ENCODE data around the gene C4orf33.

The C4orf33 gene

DNA sequence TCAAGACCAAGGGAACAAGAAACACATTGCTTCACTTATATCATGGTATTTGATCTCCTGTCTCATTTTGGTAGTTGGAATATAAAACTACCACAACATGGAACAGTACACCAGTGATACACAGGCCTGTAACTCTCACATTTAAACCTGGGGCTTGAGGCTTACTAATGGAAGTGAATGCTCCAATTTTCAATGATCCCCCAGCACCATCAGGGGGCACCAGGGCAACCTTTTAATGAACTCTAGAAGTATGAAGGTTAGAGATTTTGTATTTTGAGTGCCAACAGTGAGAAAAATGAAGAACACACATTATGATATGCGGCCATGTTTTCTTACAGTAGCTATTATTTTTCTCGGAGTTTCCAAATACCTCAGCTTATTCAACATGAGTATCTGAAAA lies 50.7 kb downstream of the C4orf33 start:
- WGBS, 2 experiments: 76 to 100% methylated on average over 2 of the region's 2 CpGs
- no peak overlapping the region for H3K27ac ChIP-seq (ENCODE audit: insufficient read depth, low read depth, low read length, poor library complexity, severe bottlenecking)
- H3K27me3 ChIP-seq (ENCODE audit: control insufficient read depth, insufficient read depth, low read length, poor library complexity, severe bottlenecking): no peaks in the 10 kb centered on the region
- H3K36me3 ChIP-seq (ENCODE audit: control insufficient read depth, insufficient read depth, low read length): no peaks in the 10 kb centered on the region
- H3K9me3 ChIP-seq (ENCODE audit: control insufficient read depth, low read length): no peaks in the 10 kb centered on the region
- H3K4me3 ChIP-seq (ENCODE audit: insufficient read depth, low read depth, low read length): no peak overlapping the region
- no peaks in the 10 kb centered on the region for H3K4me1 ChIP-seq (ENCODE audit: control insufficient read depth, insufficient read depth, low read length)

DNA sequence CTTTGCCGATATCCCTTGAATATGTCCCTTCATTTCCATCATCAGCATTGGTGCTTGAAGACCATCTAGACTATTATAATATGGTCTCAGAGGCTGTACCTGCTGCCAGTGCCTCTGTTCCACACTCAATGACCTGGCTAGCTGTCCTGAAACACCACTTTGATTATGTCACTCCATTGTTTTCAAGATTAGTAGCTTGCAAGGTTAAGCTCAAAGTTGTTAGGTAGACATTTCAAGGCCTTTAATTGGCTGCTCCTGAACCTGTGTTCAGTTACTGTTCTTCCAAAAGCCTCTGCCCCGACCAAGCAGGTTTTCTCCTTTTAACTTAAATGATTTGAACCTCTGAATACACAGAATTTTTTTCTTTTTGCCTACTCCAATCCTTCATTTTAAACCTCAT lies 52.9 kb downstream of the C4orf33 start:
- H3K36me3 ChIP-seq (ENCODE audit: control insufficient read depth, insufficient read depth, low read length): no peaks in the 10 kb centered on the region
- H3K27me3 ChIP-seq (ENCODE audit: control insufficient read depth, insufficient read depth, low read length, poor library complexity, severe bottlenecking): no peaks in the 10 kb centered on the region
- no peaks in the 10 kb centered on the region for H3K4me1 ChIP-seq (ENCODE audit: control insufficient read depth, insufficient read depth, low read length)
- WGBS, 2 experiments: 93 to 100% methylated on average over 2 of the region's 2 CpGs
- H3K27ac ChIP-seq (ENCODE audit: insufficient read depth, low read depth, low read length, poor library complexity, severe bottlenecking): no peak overlapping the region
- no peaks in the 10 kb centered on the region for H3K9me3 ChIP-seq (ENCODE audit: control insufficient read depth, low read length)
- no peak overlapping the region for H3K4me3 ChIP-seq (ENCODE audit: insufficient read depth, low read depth, low read length)

DNA sequence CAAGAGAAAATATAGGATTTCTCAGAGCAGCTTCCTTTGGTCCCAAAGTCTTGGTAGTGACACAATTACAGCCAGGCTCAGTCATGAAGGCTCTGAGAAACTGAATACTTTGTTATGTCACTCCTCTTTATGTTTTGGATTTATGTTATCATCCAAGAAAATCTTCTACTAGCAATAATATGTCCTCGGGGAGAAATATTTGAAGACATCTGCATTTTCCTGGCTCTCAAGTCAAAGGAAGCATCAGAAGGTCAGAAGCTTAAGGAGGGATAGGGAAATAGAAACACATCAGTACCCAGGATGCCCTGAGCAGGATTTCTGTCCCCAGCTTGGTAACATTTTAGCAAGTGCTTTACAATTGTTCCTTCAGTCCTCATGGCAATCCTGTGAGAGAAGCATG lies 54.0 kb downstream of the C4orf33 start:
- H3K4me3 ChIP-seq (ENCODE audit: insufficient read depth, low read depth, low read length): no peak overlapping the region
- WGBS, 2 experiments: 80 to 93% methylated on average over 1 of the region's 1 CpG
- H3K9me3 ChIP-seq (ENCODE audit: control insufficient read depth, low read length): no peaks in the 10 kb centered on the region
- no peaks in the 10 kb centered on the region for H3K36me3 ChIP-seq (ENCODE audit: control insufficient read depth, insufficient read depth, low read length)
- no peaks in the 10 kb centered on the region for H3K4me1 ChIP-seq (ENCODE audit: control insufficient read depth, insufficient read depth, low read length)
- no peak overlapping the region for H3K27ac ChIP-seq (ENCODE audit: insufficient read depth, low read depth, low read length, poor library complexity, severe bottlenecking)
- H3K27me3 ChIP-seq (ENCODE audit: control insufficient read depth, insufficient read depth, low read length, poor library complexity, severe bottlenecking): no peaks in the 10 kb centered on the region

- no peak overlapping the region for H3K27ac ChIP-seq (ENCODE audit: insufficient read depth, low read depth, low read length, poor library complexity, severe bottlenecking)
- H3K4me1 ChIP-seq (ENCODE audit: control insufficient read depth, insufficient read depth, low read length): no peaks in the 10 kb centered on the region
- no peaks in the 10 kb centered on the region for H3K9me3 ChIP-seq (ENCODE audit: control insufficient read depth, low read length)
- H3K36me3 ChIP-seq (ENCODE audit: control insufficient read depth, insufficient read depth, low read length): no peaks in the 10 kb centered on the region
- 97 to 98% methylated on average over 2 of the region's 2 CpGs for WGBS, 2 experiments
- no peak overlapping the region for H3K4me3 ChIP-seq (ENCODE audit: insufficient read depth, low read depth, low read length)
- H3K27me3 ChIP-seq (ENCODE audit: control insufficient read depth, insufficient read depth, low read length, poor library complexity, severe bottlenecking): no peaks in the 10 kb centered on the region
These were observed 56.4 kb downstream of the C4orf33 start for GRCh38 chr4:129152350-129152749.

- 90 to 100% methylated on average over 1 of the region's 1 CpG for WGBS, 2 experiments
- Histone ChIP-seq H3K27me3 (ENCODE audit: control insufficient read depth, insufficient read depth, low read length, poor library complexity, severe bottlenecking) (no peaks in the 10 kb centered on the region), H3K4me3 (ENCODE audit: insufficient read depth, low read depth, low read length) (no peak overlapping the region), H3K36me3 (ENCODE audit: control insufficient read depth, insufficient read depth, low read length) (no peaks in the 10 kb centered on the region), H3K27ac (ENCODE audit: insufficient read depth, low read depth, low read length, poor library complexity, severe bottlenecking) (no peak overlapping the region), H3K4me1 (ENCODE audit: control insufficient read depth, insufficient read depth, low read length) (no peaks in the 10 kb centered on the region), H3K9me3 (ENCODE audit: control insufficient read depth, low read length) (no peaks in the 10 kb centered on the region)
These were observed 57.7 kb downstream of the C4orf33 start for GRCh38 chr4:129153700-129154099.

DNA sequence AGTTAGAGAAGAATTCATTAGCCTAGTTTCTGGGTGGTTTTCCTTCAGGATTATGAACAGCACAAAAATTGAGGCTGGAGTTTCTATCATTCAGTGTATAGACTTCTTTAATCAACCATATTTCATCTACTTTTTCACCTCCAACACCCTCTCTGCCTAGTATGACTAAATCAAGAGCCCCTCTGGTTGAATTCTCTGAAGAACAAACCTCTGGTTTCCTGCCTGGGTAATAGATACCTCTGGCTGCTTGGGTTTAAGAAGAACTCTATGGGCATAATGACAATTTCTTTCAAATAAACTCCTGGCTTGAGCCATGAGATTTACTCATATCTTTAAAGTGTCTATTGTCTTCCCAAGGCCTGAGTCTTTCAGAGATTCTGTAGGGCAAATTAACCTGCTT lies 66.5 kb downstream of the C4orf33 start:
- H3K4me3 ChIP-seq (ENCODE audit: insufficient read depth, low read depth, low read length): no peak overlapping the region
- no peak overlapping the region for H3K27ac ChIP-seq (ENCODE audit: insufficient read depth, low read depth, low read length, poor library complexity, severe bottlenecking)
- H3K36me3 ChIP-seq (ENCODE audit: control insufficient read depth, insufficient read depth, low read length): no peaks in the 10 kb centered on the region
- H3K27me3 ChIP-seq (ENCODE audit: control insufficient read depth, insufficient read depth, low read length, poor library complexity, severe bottlenecking): no peaks in the 10 kb centered on the region
- no peaks in the 10 kb centered on the region for H3K4me1 ChIP-seq (ENCODE audit: control insufficient read depth, insufficient read depth, low read length)
- H3K9me3 ChIP-seq (ENCODE audit: control insufficient read depth, low read length): no peaks in the 10 kb centered on the region

DNA sequence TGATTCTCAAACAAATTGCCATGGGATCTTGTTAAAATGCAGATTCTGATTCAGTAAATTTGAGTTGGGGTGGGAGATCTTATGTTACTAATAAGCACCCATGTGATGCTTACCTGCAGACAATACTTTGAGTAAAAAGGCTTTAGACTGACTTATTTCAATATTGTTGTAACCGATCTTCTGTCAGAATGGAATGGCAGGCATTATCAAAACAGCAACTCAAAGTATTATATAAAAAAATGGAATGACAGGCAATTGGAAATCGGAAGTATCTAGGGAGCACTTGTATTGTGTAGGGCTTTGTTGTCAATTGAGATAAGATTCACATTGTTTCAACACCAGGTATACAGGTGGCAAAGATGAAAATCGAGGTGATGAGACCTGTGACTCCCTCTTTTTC lies 67.5 kb downstream of the C4orf33 start:
- WGBS, 2 experiments: 72 to 89% methylated on average over 2 of the region's 3 CpGs

DNA sequence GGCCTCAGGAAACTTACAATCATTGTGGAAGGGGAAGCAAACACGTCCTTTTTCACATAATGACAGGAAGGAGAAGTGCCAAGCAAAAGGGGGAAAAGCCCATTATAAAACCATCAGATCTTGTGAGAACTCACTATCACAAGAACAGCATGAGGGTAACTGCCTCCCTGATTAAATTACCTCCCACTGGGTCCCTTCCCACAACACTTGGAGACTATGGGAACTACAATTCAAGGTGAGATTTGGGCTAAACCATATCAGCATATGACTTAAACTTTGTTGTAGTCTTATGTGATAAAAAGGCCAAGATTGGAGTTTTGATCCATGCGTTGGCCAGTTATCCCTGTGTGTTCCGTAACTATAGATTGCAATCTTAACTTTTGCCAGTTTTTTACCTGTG lies 68.3 kb downstream of the C4orf33 start:
- no peaks in the 10 kb centered on the region for H3K9me3 ChIP-seq (ENCODE audit: control insufficient read depth, low read length)
- H3K27me3 ChIP-seq (ENCODE audit: control insufficient read depth, insufficient read depth, low read length, poor library complexity, severe bottlenecking): no peaks in the 10 kb centered on the region
- H3K4me1 ChIP-seq (ENCODE audit: control insufficient read depth, insufficient read depth, low read length): no peaks in the 10 kb centered on the region
- H3K4me3 ChIP-seq (ENCODE audit: insufficient read depth, low read depth, low read length): no peak overlapping the region
- no peaks in the 10 kb centered on the region for H3K36me3 ChIP-seq (ENCODE audit: control insufficient read depth, insufficient read depth, low read length)
- 75 to 80% methylated on average over 3 of the region's 3 CpGs for WGBS, 2 experiments
- H3K27ac ChIP-seq (ENCODE audit: insufficient read depth, low read depth, low read length, poor library complexity, severe bottlenecking): no peak overlapping the region

More for the DNA sequence above, 67.5 kb downstream of the C4orf33 start:
- Histone ChIP-seq H3K4me3 (ENCODE audit: insufficient read depth, low read depth, low read length) (no peak overlapping the region), H3K9me3 (ENCODE audit: control insufficient read depth, low read length) (no peaks in the 10 kb centered on the region), H3K4me1 (ENCODE audit: control insufficient read depth, insufficient read depth, low read length) (no peaks in the 10 kb centered on the region), H3K36me3 (ENCODE audit: control insufficient read depth, insufficient read depth, low read length) (no peaks in the 10 kb centered on the region), H3K27ac (ENCODE audit: insufficient read depth, low read depth, low read length, poor library complexity, severe bottlenecking) (no peak overlapping the region), H3K27me3 (ENCODE audit: control insufficient read depth, insufficient read depth, low read length, poor library complexity, severe bottlenecking) (no peaks in the 10 kb centered on the region)
